ENCODE measurements around the gene HOXD10.

- TF ChIP-seq CTCF (IDR thresholded peaks at IDR 0.05): no peak
- no peak for TF ChIP-seq POLR2A (IDR thresholded peaks at IDR 0.05)
Observed at GRCh38 chr2:176093145-176093897, 23.3 kb upstream of the HOXD10 start.

All from gastroesophageal sphincter (tissue), 3 donors.